Liver (tissue), 9 donors: ENCODE data around the gene ANKRD16. TPM values are rescaled to one million over a fixed set of nuclear protein-coding genes. Genes with fewer than 3 reads are reported as not detected.

Experiments
- DNase-seq: peaks from one replicate; pipeline ENCODE4 v3.0.0-alpha.2; 2017; ENCODE audit warnings: low spot score
- H3K27ac ChIP-seq, 2 donors: one replicate each; pipeline ENCODE4 v1.7.0; 2013; ENCODE audit warnings: inconsistent platforms in 2 of 2, low read length in 2 of 2, control low read depth in 1 of 2, low read depth in 1 of 2, mild to moderate bottlenecking in 1 of 2
- H3K27me3 ChIP-seq, 4 donors: one replicate each; pipeline versions ENCODE4 v1.6.1 to v1.7.0; 2013; ENCODE audit warnings: low read length in 3 of 4, inconsistent platforms in 1 of 4, mild to moderate bottlenecking in 1 of 4, moderate library complexity in 1 of 4; ENCODE audit not compliant: control insufficient read depth in 4 of 4, insufficient read depth in 4 of 4
- H3K36me3 ChIP-seq, 4 donors: one replicate each; pipeline versions ENCODE4 v1.6.1 to v1.7.0; 2013; ENCODE audit warnings: low read length in 3 of 4, mild to moderate bottlenecking in 3 of 4, low read depth in 1 of 4, moderate library complexity in 1 of 4; ENCODE audit not compliant: control insufficient read depth in 4 of 4, insufficient read depth in 3 of 4
- H3K4me1 ChIP-seq, 4 donors: one replicate each; pipeline versions ENCODE4 v1.6.1 to v1.7.0; 2013; ENCODE audit warnings: low read length in 3 of 4, mild to moderate bottlenecking in 3 of 4, moderate library complexity in 1 of 4; ENCODE audit not compliant: control insufficient read depth in 4 of 4, insufficient read depth in 4 of 4
- H3K4me3 ChIP-seq, 3 donors: one replicate each; pipeline versions ENCODE4 v1.6.1 to v1.7.0; 2013; ENCODE audit warnings: low read length in 3 of 3, control low read depth in 1 of 3, low read depth in 1 of 3, mild to moderate bottlenecking in 1 of 3
- H3K9ac ChIP-seq, 2 donors: one replicate each; pipeline ENCODE4 v1.7.0; 2013; ENCODE audit warnings: low read length in 2 of 2, mild to moderate bottlenecking in 2 of 2, moderate library complexity in 2 of 2, control low read depth in 1 of 2, low read depth in 1 of 2
- H3K9me3 ChIP-seq, 4 donors: one replicate each; pipeline versions ENCODE4 v1.6.1 to v1.7.0; 2013; ENCODE audit warnings: low read length in 3 of 4; ENCODE audit not compliant: control insufficient read depth in 4 of 4
- ATF3 ChIP-seq: IDR thresholded peaks from 2 replicates; pipeline ENCODE4 v1.6.1; 2016; ENCODE audit warnings: antibody characterized with exemption
- CTCF ChIP-seq: fragments of 150-350 bp; IDR thresholded peaks from 2 replicates; pipeline ENCODE4 v1.5.1; 2017; ENCODE audit warnings: improper control_type of control experiment, low read depth, low read length; ENCODE audit not compliant: missing input control
- FOXA1 ChIP-seq: IDR thresholded peaks from 2 replicates; pipeline ENCODE4 v1.6.1; 2016; ENCODE audit warnings: antibody characterized with exemption
- FOXA2 ChIP-seq: IDR thresholded peaks from 2 replicates; pipeline ENCODE4 v1.6.1; 2016; ENCODE audit warnings: antibody characterized with exemption
- GABPA ChIP-seq, 2 donors: IDR thresholded peaks in 1 of 2; conservative IDR thresholded peaks in 1 of 2; 2 replicates each; pipeline ENCODE4 v1.6.1; 2016; ENCODE audit warnings: antibody characterized with exemption in 2 of 2, mild to moderate bottlenecking in 1 of 2, moderate library complexity in 1 of 2
- HNF4G ChIP-seq: IDR thresholded peaks from 2 replicates; pipeline ENCODE4 v1.6.1; 2016; ENCODE audit warnings: antibody characterized with exemption
- JUND ChIP-seq, 2 donors: IDR thresholded peaks; 2 replicates each; pipeline ENCODE4 v1.6.1; 2016; ENCODE audit warnings: antibody characterized with exemption in 2 of 2
- NR2F2 ChIP-seq: IDR thresholded peaks from 2 replicates; pipeline ENCODE4 v1.6.1; 2016; ENCODE audit warnings: antibody characterized with exemption
- RAD21 ChIP-seq, 2 donors: IDR thresholded peaks; 2 replicates each; pipeline ENCODE4 v1.6.1; 2016; ENCODE audit warnings: antibody characterized with exemption in 2 of 2, mild to moderate bottlenecking in 2 of 2
- REST ChIP-seq: IDR thresholded peaks from 2 replicates; pipeline ENCODE4 v1.6.1; 2016; ENCODE audit warnings: antibody characterized with exemption, mild to moderate bottlenecking
- RXRA ChIP-seq, 2 donors: IDR thresholded peaks; 2 replicates each; pipeline ENCODE4 v1.6.1; 2017 to 2018; ENCODE audit warnings: antibody characterized with exemption in 2 of 2, mild to moderate bottlenecking in 1 of 2
- SP1 ChIP-seq: IDR thresholded peaks from 2 replicates; pipeline ENCODE4 v1.6.1; 2018; ENCODE audit warnings: antibody characterized with exemption, mild to moderate bottlenecking
- TAF1 ChIP-seq: conservative IDR thresholded peaks from 2 replicates; pipeline ENCODE4 v1.6.1; 2016; ENCODE audit warnings: antibody characterized with exemption, mild to moderate bottlenecking
- YY1 ChIP-seq: IDR thresholded peaks from 2 replicates; pipeline ENCODE4 v1.6.1; 2016; ENCODE audit warnings: antibody characterized with exemption, mild to moderate bottlenecking
- ZBTB33 ChIP-seq: IDR thresholded peaks from 2 replicates; pipeline ENCODE4 v1.6.1; 2016; ENCODE audit warnings: antibody characterized with exemption
- WGBS: extraction: QIAGEN DNeasy Blood & Tissue Kit; methylation state at CpG from one replicate; pipeline ENCODE4 v1.1.7; 2013; 5-methylcytosine and 5-hydroxymethylcytosine counted together
- polyA plus RNA-seq, 2 donors: library from polyadenylated mRNA; stranded (reverse) in 1 of 2; unstranded in 1 of 2; fragments of 200-250 nt in 1 of 2; fragments of >200 nt in 1 of 2; fragmentation: Nextera tagmentation in 1 of 2; extraction: Ambion mirVana in 1 of 2; gene quantifications; one replicate each; pipeline versions ENCODE4 v1.2.1 to v1.2.3, GENCODE V29; 2013 to 2015
- total RNA-seq, 2 donors: library from RNA; depleted of rRNA; stranded (reverse); fragments of >200 nt; gene quantifications; one replicate each; pipeline ENCODE4 v1.2.3, GENCODE V29; 2014
- donor health status: healthy.
- donor health status: healthy.
- donor health status: healthy.
- donor health status: healthy.
- donor health status: healthy.

ANKRD16 gene
- total and polyA plus RNA-seq, 4 donors: 1.1 to 3.6 (median 2.3) TPM

- TF ChIP-seq RAD21 (IDR thresholded peaks at IDR 0.05) (no peak), GABPA (IDR thresholded peaks at IDR 0.05 in 1 of 2, conservative IDR thresholded peaks at IDR 0.05 in 1 of 2) (no peak), FOXA1 (no peak), RXRA (IDR thresholded peaks at IDR 0.05) (no peak), ATF3 (no peak), JUND (IDR thresholded peaks at IDR 0.05) (no peak), ZBTB33 (no peak), REST (no peak)
- no peaks in the 10 kb centered on the region for H3K27me3 ChIP-seq
- WGBS: 32% methylated on average over 10 of the region's 10 CpGs
- no peaks in the 10 kb centered on the region for H3K9me3 ChIP-seq
- DNase-seq: no peak
- peaks cover 0 to 12% (median 4%) of the 10 kb centered on the region in 4 donors for H3K36me3 ChIP-seq
- peak overlapping the region in 1 of 2 donors; percentile 41 for H3K9ac ChIP-seq
- peaks cover 5 to 44% (median 25%) of the 10 kb centered on the region in 4 donors for H3K4me1 ChIP-seq
- H3K4me3 ChIP-seq: peak overlapping the region; percentile 65 to 94 (median 75)
- H3K27ac ChIP-seq: no peak overlapping the region
Measured at GRCh38 chr10:5888351-5888750, 1.3 kb downstream of the ANKRD16 start.

- WGBS: 96% methylated on average over 8 of the region's 8 CpGs
- TF ChIP-seq YY1: no peak
- TF ChIP-seq ATF3: no peak
- TF ChIP-seq RAD21 (IDR thresholded peaks at IDR 0.05): no peak
- Histone ChIP-seq H3K27me3 (no peaks in the 10 kb centered on the region), H3K9ac (no peak overlapping the region), H3K4me1 (peaks cover 7 to 52% (median 31%) of the 10 kb centered on the region in 4 donors), H3K27ac (no peak overlapping the region), H3K4me3 (no peak overlapping the region), H3K36me3 (peaks cover 0 to 12% (median 4%) of the 10 kb centered on the region in 4 donors), H3K9me3 (no peaks in the 10 kb centered on the region)
- DNase-seq: no peak
Measured at GRCh38 chr10:5887641-5888040, 2.1 kb downstream of the ANKRD16 start.

GRCh38 chr10:5887029-5887428, 2.7 kb downstream of the ANKRD16 start:
- H3K4me1 ChIP-seq: peaks cover 7 to 47% (median 29%) of the 10 kb centered on the region in 4 donors
- H3K9ac ChIP-seq: no peak overlapping the region
- whole genome bisulfite sequencing: 28% methylated on average over 1 of the region's 1 CpG
- no peak for DNase-seq
- H3K36me3 ChIP-seq: peaks cover 0 to 13% (median 5%) of the 10 kb centered on the region in 4 donors
- TF ChIP-seq ZBTB33 (no peak), RXRA (IDR thresholded peaks at IDR 0.05) (no peak), RAD21 (IDR thresholded peaks at IDR 0.05) (no peak), FOXA1 (no peak), HNF4G (no peak), TAF1 (no peak), CTCF (no peak), SP1 (no peak), FOXA2 (no peak), NR2F2 (no peak), YY1 (no peak), ATF3 (no peak)
- no peak overlapping the region for H3K4me3 ChIP-seq
- H3K9me3 ChIP-seq: no peaks in the 10 kb centered on the region
- H3K27me3 ChIP-seq: no peaks in the 10 kb centered on the region
- no peak overlapping the region for H3K27ac ChIP-seq
